ENCODE measurements around the gene HDAC4. TPM values are rescaled to one million over a fixed set of nuclear protein-coding genes. Genes with fewer than 3 reads are reported as not detected.

The HDAC4 gene
- total and polyA plus RNA-seq, 9 of the 15 experiments (the other 6 are each of a cell fraction or from before 2014, with no cell fraction given) = 0.11 to 20.2 (median 4.0) TPM

- no peak for DNase-seq (ENCODE audit: extremely low read depth in 1 of 4, low spot score in 3 of 4)
- intact Hi-C loops (cut with micrococcal nuclease) = no loop called here
Observed at GRCh38 chr2:239112127-239112774, 288.6 kb downstream of the HDAC4 start.

More at GRCh38 chr2:239112127-239112774, 288.6 kb downstream of the HDAC4 start:
- Histone ChIP-seq H3K27ac (ENCODE audit: extremely low read depth, low read depth, low read length) (no peak overlapping the region), H3K9me3 (replicated peaks; ENCODE audit: control insufficient read depth, insufficient read depth, low read depth, low read length) (no peaks in the 10 kb centered on the region), H3K4me3 (no peak overlapping the region), H2AFZ (ENCODE audit: low read depth, low read length) (no peak overlapping the region), H3K79me2 (ENCODE audit: control insufficient read depth, insufficient read depth, low read length) (no peaks in the 10 kb centered on the region), H4K20me1 (replicated peaks; ENCODE audit: control insufficient read depth, insufficient read depth, low read length) (no peaks in the 10 kb centered on the region), H3K27me3 (ENCODE audit: control insufficient read depth in 2 of 2, insufficient read depth in 2 of 2, low read length in 2 of 2) (no peaks in the 10 kb centered on the region), H3K4me2 (ENCODE audit: insufficient read depth, low read length) (no peak overlapping the region), H3K4me1 (replicated peaks in 1 of 2; ENCODE audit: control insufficient read depth in 2 of 2, insufficient read depth in 2 of 2, low read length in 2 of 2) (peaks cover 0 to 3% of the 10 kb centered on the region in 2 experiments; a peak in 2 of 5 replicates), H3K36me3 (ENCODE audit: control insufficient read depth, insufficient read depth, low read length) (0 out of 3 replicates have a peak, but pooled peaks cover 3% of the 10 kb centered on the region), H3K9me1 (ENCODE audit: control insufficient read depth, insufficient read depth, low read length) (no peaks in the 10 kb centered on the region), H3K9ac (ENCODE audit: insufficient read depth in 1 of 2, low read depth in 2 of 2, low read length in 2 of 2) (no peak overlapping the region)
- CTCF ChIA-PET (ENCODE audit: low intra/inter-chr PET ratio) = no interaction called here
- in situ Hi-C loops (cut with MboI) = no loop called here
- FAIRE-seq (no peak), ATAC-seq (no peak)
- WGBS (ENCODE audit: insufficient coverage, low coverage, missing lambda C conversion rate) = 90% methylated on average over 7 of the region's 14 CpGs
- no TSS peak for BruUV-seq (replicated peaks)
- TF ChIP-seq TBL1XR1 (IDR thresholded peaks at IDR 0.05; ENCODE audit: low read length in 2 of 2) (no peak), RBM17 (IDR thresholded peaks at IDR 0.05; ENCODE audit: borderline replicate concordance, low read depth, low read length) (no peak), ZNF143 (CRISPR knock-in tag; IDR thresholded peaks at IDR 0.05) (no peak), MBD1 (CRISPR knock-in tag; IDR thresholded peaks at IDR 0.05) (no peak), SFPQ (IDR thresholded peaks at IDR 0.05; ENCODE audit: low read depth, low read length) (no peak), HLTF (IDR thresholded peaks at IDR 0.05) (no peak), ZBTB43 (CRISPR knock-in tag; IDR thresholded peaks at IDR 0.05) (no peak), C11orf30 (IDR thresholded peaks at IDR 0.05; ENCODE audit: low read depth) (no peak), ZC3H11A (IDR thresholded peaks at IDR 0.05; ENCODE audit: low read depth, low read length) (no peak), SNIP1 (IDR thresholded peaks at IDR 0.05; ENCODE audit: low read depth) (no peak), CGGBP1 (CRISPR knock-in tag; IDR thresholded peaks at IDR 0.05) (no peak), ZBTB33 (CRISPR knock-in tag; IDR thresholded peaks at IDR 0.05) (no peak), PHF21A (IDR thresholded peaks at IDR 0.05; ENCODE audit: borderline replicate concordance, low read depth) (no peak), IRF1 (CRISPR knock-in tag; IDR thresholded peaks at IDR 0.05; ENCODE audit: borderline replicate concordance) (no peak)
- POLR2A ChIA-PET = interaction anchor here (1.5 kb wide), 1 partner anchor 13 kb away, joined by 4 read pairs; no protein-coding TSS in a partner anchor
